ENCODE results near the gene RELL2.
A peak's percentile ranks its signal among the peaks of the same experiment; 100 is the strongest.

RELL2 gene, protein sequence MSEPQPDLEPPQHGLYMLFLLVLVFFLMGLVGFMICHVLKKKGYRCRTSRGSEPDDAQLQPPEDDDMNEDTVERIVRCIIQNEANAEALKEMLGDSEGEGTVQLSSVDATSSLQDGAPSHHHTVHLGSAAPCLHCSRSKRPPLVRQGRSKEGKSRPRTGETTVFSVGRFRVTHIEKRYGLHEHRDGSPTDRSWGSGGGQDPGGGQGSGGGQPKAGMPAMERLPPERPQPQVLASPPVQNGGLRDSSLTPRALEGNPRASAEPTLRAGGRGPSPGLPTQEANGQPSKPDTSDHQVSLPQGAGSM

DNA sequence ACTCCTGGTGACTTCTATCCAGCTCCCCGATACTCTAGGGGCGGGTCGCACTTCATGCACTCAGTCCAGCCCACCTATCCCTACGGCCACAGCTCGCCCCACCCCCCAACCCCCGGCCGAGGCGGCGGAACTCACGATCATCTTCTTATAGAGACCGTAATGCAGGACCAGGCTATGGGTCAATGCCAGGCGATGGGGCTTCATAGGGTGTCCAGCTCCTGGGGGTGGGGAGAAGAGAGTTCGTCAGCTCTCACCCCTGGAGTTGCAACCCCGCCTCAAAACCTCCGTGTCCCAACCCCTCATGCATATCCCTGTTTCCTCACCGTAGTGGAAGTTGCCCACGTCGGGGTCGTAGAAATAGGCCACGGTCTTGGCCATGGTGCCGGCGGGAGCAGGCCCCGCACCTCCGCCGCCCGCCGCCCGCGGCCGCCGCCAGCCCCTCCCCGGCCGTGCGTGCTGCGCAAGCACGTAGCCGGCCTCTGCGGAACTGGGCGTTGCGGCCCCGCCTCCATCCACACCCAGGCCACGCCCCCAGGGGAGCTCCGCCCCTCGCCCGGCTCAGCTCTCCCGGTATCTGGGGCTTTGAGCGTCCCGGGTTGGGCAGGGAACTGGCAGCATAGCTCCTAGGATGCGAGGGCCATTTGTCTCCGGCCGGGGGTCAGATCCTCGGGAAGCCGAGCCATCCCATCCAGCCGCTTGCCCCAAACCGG, at the start of gene RELL2, which contains the start of gene HDAC3:
TSS of gene RELL2 (plus strand) at position 585 of the 710 bp plus-strand sequence. CDS start 1,229 bp downstream, outside the sequence.
TSS of gene HDAC3 (minus strand) at position 437 of the 710 bp plus-strand sequence. CDS start at position 378, 59 bp downstream.
- DNase-seq (ENCODE audit: extremely low read depth, insufficient read length) = peak; percentile 94
- Histone ChIP-seq H3K36me3 (ENCODE audit: control insufficient read depth, insufficient read depth, low read length) (peaks cover 3% of the 10 kb centered on the region), H3K27me3 (replicated peaks; ENCODE audit: control insufficient read depth, insufficient read depth, low read length) (no peaks in the 10 kb centered on the region), H3K4me3 (replicated peaks; ENCODE audit: low read depth, low read length) (peak within 1 kb of the TSS; percentile 91)
- TF ChIP-seq, protein P1, sequence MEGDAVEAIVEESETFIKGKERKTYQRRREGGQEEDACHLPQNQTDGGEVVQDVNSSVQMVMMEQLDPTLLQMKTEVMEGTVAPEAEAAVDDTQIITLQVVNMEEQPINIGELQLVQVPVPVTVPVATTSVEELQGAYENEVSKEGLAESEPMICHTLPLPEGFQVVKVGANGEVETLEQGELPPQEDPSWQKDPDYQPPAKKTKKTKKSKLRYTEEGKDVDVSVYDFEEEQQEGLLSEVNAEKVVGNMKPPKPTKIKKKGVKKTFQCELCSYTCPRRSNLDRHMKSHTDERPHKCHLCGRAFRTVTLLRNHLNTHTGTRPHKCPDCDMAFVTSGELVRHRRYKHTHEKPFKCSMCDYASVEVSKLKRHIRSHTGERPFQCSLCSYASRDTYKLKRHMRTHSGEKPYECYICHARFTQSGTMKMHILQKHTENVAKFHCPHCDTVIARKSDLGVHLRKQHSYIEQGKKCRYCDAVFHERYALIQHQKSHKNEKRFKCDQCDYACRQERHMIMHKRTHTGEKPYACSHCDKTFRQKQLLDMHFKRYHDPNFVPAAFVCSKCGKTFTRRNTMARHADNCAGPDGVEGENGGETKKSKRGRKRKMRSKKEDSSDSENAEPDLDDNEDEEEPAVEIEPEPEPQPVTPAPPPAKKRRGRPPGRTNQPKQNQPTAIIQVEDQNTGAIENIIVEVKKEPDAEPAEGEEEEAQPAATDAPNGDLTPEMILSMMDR (IDR thresholded peaks at IDR 0.05; ENCODE audit: insufficient read depth, low read length, poor library complexity, severe bottlenecking) = no peak

DNA sequence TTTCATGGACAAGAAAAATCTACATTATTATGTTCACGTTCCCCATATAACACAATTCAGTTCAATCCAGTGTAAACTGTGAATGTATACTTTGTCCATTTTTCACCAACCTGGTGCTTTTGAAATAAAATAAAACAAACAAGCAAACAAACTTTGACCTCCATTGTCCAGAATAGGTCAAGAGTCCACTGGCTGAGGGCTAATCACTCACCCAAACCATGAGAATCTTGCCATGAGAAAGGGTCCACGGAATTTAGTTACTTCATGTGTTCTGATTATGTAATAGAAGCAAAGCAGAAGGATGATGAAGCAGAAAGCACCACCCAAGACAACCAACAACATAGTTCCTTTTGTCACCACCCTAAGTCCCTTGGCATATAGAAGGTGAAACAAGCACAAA, 46.7 kb upstream of the RELL2 start:
- Histone ChIP-seq H3K27me3 (replicated peaks; ENCODE audit: control insufficient read depth, insufficient read depth, low read length) (no peaks in the 10 kb centered on the region), H3K36me3 (ENCODE audit: control insufficient read depth, insufficient read depth, low read length) (peaks cover 5% of the 10 kb centered on the region), H3K4me3 (replicated peaks; ENCODE audit: low read depth, low read length) (no peak overlapping the region)
- DNase-seq (ENCODE audit: extremely low read depth, insufficient read length) = no peak
- TF ChIP-seq, protein P1 (IDR thresholded peaks at IDR 0.05; ENCODE audit: insufficient read depth, low read length, poor library complexity, severe bottlenecking) = no peak

DNA sequence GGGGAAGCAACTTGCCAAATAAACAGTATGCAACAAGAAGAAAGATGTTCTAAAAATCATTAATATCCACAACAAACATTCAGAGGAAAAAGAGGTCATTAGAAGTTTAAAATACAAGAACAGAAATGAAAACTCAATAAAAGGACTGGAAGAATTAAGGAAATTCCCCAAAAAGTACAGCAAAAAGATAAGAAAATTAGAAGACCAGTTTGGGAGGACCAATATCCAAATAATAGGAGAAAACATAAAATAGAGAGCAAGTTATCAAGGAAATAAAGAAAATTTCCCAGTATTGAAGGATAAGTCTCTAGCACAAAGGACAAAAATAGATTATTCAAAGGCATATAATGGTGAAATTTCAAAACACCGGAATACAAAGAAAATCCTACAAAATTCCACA, 39.9 kb upstream of the RELL2 start:
- TF ChIP-seq, protein P1 (IDR thresholded peaks at IDR 0.05; ENCODE audit: insufficient read depth, low read length, poor library complexity, severe bottlenecking) = no peak
- Histone ChIP-seq H3K36me3 (ENCODE audit: control insufficient read depth, insufficient read depth, low read length) (peaks cover 3% of the 10 kb centered on the region), H3K4me3 (replicated peaks; ENCODE audit: low read depth, low read length) (no peak overlapping the region), H3K27me3 (replicated peaks; ENCODE audit: control insufficient read depth, insufficient read depth, low read length) (no peaks in the 10 kb centered on the region)
- DNase-seq (ENCODE audit: extremely low read depth, insufficient read length) = no peak

DNA sequence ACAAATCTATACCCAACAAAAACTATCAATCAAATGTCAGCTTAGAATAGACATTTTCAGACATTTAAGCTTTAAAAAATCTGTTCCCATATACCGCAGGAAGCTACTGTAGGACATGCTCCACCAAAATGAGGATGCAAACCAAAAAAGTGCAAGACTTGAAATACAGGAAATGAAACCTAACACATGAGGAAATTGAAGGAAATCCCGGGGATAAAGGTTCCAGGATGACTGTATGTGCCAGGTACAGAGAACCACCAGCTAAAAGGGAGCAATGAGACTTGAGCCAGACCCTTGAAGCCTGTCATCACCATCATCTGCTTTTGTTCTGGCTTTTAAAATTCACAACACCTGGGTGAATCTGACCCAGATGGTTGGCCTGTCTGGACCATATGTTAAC, 39.4 kb upstream of the RELL2 start:
- H3K27me3 ChIP-seq (replicated peaks; ENCODE audit: control insufficient read depth, insufficient read depth, low read length) = no peaks in the 10 kb centered on the region
- no peak for DNase-seq (ENCODE audit: extremely low read depth, insufficient read length)
- H3K36me3 ChIP-seq (ENCODE audit: control insufficient read depth, insufficient read depth, low read length) = peaks cover 3% of the 10 kb centered on the region
- no peak overlapping the region for H3K4me3 ChIP-seq (replicated peaks; ENCODE audit: low read depth, low read length)
- TF ChIP-seq, protein P1 (IDR thresholded peaks at IDR 0.05; ENCODE audit: insufficient read depth, low read length, poor library complexity, severe bottlenecking) = no peak

DNA sequence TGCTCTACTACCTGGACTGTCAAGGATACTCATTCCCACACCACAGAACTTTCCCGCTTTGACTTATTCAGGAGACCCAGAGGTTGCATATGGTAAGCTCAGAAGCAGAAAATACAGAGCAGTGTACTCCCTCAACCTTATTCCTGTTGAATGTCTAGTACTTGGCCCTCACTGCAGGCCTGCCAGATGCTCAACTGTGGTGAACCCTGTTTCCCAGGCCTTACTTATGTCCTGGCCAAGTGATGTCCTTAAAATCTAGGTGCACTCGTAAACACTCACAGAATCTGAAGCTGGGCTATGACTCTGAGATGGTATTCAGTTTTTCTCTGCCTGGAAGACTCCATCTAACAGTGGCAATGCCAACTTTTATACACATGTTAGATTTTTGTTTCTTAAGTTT, 39.0 kb upstream of the RELL2 start:
- no peak for DNase-seq (ENCODE audit: extremely low read depth, insufficient read length)
- Histone ChIP-seq H3K4me3 (replicated peaks; ENCODE audit: low read depth, low read length) (no peak overlapping the region), H3K27me3 (replicated peaks; ENCODE audit: control insufficient read depth, insufficient read depth, low read length) (no peaks in the 10 kb centered on the region), H3K36me3 (ENCODE audit: control insufficient read depth, insufficient read depth, low read length) (peaks cover 3% of the 10 kb centered on the region)
- TF ChIP-seq, protein P1 (IDR thresholded peaks at IDR 0.05; ENCODE audit: insufficient read depth, low read length, poor library complexity, severe bottlenecking) = no peak
